Left colon (tissue), 2 donors: Measurements from ENCODE around the gene BCL2. TPM values are rescaled to one million over a fixed set of nuclear protein-coding genes. Genes with fewer than 3 reads are reported as not detected.

Experiments used
- ATAC-seq: fragments of 200-7000 bp; cut with Tn5 transposase; one replicate; pipeline ENCODE4 v1.9.1; 2020; ENCODE audit warnings: mild to moderate bottlenecking, moderate library complexity
- DNase-seq, 2 donors: peaks; one replicate each; pipeline ENCODE4 v3.0.0-alpha.2; 2020
- intact Hi-C, 2 donors: fragments of 100-400 bp; cut with DNase I in 1 of 2; cut with micrococcal nuclease in 1 of 2; formaldehyde crosslinking; loops; one replicate each; pipeline versions ENCODE4 v1.11.2 to v1.14.0; 2022; cut with DNase I, micrococcal nuclease
- total RNA-seq, 2 donors: library from RNA; stranded (reverse); fragmentation: NEBNext Ultra II Directional; extraction: Animal tissue kit (Norgen Biotek cat#: 25700); gene quantifications; one replicate each; pipeline ENCODE4 v1.2.1, GENCODE V29; 2021
- donor health status: DM: no; HTN: no; CAD: no.
- donor health status: DM: yes; HTN: yes; CAD: no.

BCL2 gene
- total RNA-seq, 2 donors from 2014 or later, result 16.6 to 19.3 TPM

- intact Hi-C loops, result no loop called here
- DNase-seq (no peak), ATAC-seq (no peak)
Measured at GRCh38 chr18:63298400-63299365, 20.9 kb downstream of the BCL2 start.

DNA sequence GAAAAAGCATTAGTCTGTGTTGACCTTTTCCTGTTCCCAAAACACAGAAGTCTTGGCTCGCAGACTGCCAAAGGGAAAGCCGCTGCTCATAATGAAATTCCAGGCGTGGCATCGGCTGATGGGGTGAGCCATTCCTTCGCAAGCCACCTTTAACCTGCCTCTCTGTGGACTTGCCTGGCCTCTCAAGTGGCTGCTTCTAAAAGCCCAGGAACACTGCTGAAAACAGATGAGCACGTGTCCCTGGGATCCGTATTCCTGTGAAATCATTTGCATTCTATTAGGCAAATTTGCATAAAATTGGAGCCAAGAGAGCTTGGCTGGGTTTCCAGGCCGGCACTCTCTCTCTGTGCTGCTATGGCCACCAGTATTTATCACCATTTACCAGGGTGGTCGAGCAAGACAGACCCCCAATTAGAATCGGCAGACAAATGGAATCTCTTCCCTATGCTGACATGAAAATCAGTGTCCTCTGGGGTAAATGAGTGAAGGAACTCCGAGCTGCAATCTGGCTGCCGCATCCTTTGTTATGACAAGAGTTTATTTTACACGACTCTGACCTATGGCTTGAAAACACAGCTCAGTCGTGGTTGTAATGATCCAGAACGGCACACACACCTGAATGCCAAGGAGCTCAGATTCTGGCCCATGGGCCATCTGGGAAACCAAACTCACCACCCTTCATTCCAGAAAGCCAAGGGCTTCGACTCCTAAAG lies 21.7 kb downstream of the BCL2 start:
- DNase-seq (no peak), ATAC-seq (no peak)
- intact Hi-C loops, result no loop called here

- ATAC-seq (no peak), DNase-seq (no peak)
- intact Hi-C loops, result no loop called here
Measured at GRCh38 chr18:63293935-63294334, 25.6 kb downstream of the BCL2 start.

GRCh38 chr18:63292831-63293683 lies 26.5 kb downstream of the BCL2 start:
- intact Hi-C loops, result no loop called here
- ATAC-seq (no peak), DNase-seq (no peak)

DNA sequence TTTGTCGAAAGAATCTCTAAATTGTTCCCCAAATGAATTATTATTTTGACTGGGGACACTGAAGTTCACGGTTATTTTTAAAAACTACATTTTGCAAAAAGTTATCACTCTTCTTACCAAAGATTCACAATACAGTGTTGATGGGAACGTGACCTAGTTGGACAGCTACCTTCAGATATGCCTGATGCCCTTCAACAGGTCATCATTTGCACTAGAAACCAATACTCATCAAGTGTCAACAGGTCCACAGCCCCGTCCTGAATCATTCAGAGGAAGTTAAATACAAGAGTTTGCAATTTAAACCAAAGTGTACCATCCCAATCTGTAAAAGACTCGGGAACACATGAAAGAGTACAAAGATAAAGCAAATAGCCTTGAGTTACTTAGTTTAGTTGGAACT lies 28.3 kb downstream of the BCL2 start:
- no peak for ATAC-seq
- intact Hi-C loops, result no loop called here

DNA sequence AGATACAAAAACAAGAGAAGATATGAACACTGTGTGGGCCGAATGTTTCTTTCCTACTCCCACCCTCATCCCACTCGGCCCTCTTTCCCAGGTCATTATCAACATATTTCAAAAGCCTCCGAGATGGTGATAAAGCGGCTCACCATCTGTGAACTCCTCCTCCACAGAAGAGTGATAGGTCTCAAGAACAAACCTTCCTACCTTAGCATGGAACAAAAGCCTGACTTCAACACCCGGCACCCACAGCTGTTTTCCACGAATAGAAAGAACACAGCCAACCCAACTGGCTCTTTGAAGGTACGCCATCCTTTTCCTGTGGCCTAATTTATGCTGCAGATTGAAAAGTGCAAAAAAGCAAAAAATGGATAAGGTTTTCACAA lies 28.8 kb downstream of the BCL2 start:
- no peak for ATAC-seq
- intact Hi-C loops, result no loop called here

More for the DNA sequence above, 28.3 kb downstream of the BCL2 start:
- no peak for DNase-seq

DNA sequence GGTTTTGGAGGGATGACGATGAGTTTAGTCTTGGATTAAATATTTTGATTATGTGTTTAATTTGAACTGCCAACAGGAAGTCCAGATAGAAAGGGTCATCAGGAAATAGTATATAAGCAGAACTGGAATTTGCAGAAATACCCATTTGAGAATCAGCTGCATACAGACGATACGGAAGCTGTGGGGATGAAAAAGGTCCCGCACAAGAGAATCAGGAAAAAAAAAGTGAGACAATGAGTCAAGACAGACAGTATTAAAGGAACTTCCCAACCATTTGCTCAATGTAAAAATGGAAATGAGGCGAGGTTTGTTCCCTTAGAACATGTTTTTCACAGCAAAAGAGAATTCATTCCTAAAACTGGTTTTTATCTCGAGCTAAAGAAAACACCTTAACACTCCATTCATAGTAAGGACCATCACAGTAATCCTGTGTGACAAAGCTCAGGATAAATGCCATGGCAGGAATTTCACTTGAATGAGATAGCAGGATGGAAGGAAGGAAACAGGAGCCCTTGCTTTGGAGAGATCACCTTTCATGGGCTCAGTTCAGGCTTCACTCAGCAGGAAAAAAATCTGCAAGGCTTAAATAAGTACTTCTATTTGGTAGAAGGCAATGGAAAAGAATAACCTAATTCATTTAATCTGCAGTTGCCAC lies 29.3 kb downstream of the BCL2 start:
- intact Hi-C loops, result no loop called here
- no peak for ATAC-seq

More for the DNA sequence above, 28.8 kb downstream of the BCL2 start:
- DNase-seq, result no peak

GRCh38 chr18:63288311-63288710 lies 31.3 kb downstream of the BCL2 start:
- intact Hi-C loops, result no loop called here
- ATAC-seq (no peak), DNase-seq (no peak)

More for the DNA sequence above, 29.3 kb downstream of the BCL2 start:
- no peak for DNase-seq

GRCh38 chr18:63287691-63288220 lies 31.8 kb downstream of the BCL2 start:
- DNase-seq, result no peak
- intact Hi-C loops, result no loop called here
- ATAC-seq, result no peak

GRCh38 chr18:63286926-63287325 lies 32.6 kb downstream of the BCL2 start:
- intact Hi-C loops, result no loop called here
- ATAC-seq, result no peak
- DNase-seq, result no peak

DNA sequence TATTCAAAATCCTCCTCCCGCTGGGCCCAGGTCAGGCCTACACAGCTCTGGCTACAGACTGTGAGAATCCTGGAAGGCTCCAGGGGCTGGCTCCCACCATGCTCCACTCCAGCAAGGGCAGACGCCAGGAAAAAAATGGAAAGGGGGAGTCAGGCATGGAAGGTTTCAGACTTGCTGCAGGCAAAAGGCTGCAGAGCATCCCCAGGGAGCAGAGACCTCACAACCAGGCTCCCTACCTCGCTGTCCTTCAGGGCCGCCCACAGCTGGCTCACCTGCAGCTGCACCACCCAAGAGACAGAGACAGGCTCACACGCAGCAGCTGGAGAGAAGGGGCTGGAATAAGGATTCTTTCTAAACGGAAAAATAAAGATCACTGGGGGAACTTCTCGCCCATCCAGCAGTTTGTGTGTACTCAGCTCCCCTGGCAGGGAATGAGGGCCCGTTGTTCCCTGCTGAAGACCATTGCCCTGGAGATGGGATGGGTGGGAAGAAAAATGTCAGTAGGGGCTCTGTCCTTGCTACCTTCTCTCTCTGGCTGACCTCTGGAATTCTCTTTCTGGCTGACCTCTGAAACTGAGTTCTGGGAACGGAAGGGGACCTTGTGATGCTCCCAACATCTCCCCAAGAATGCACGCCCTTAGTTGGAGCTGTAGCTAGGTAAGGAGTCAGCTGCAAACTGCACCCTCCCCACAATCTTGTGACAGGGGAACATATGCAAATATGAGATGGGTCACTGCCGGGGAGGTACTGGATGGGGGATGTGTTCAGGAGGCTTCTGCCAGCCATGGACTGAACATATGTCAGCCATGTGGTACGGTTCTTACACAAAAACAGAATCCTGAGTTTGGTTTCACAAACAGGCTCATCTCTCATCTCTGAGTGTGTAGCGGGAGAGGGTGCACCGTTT lies 34.5 kb downstream of the BCL2 start:
- intact Hi-C loops, result no loop called here
- DNase-seq (peak in 1 of 2 donors; percentile 44), ATAC-seq (no peak)

DNA sequence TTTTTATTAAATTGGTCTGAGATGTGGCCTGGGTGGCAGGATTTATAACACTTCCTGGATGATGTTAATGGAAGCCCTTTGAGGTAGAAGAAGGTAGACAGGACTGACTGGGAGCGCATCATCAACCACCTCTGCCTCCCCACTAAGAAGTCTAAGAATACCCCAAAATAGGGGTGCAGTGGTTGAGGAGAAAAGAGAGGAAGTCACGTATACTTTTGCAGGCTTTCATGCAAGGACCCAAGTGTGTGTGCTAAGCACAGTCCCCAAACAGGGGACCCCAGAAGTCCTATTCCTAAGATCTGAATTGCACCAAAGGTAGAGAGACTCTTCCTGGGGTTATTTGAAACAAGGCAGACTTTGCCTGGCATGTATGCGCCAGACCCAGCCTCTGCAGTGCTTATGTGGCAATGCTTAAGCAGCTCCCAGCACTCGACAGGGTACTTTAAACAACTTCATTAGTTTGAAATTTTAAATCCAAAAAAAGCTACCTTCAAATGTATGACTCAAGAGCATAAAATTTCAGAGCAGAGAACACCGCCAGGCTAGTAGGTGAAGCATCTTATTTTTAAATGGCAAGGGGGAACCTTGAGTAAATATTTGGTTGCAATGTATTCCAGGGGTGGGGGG lies 35.3 kb downstream of the BCL2 start:
- DNase-seq, result no peak
- no peak for ATAC-seq
- intact Hi-C loops, result no loop called here

GRCh38 chr18:63283305-63284094 lies 36.1 kb downstream of the BCL2 start:
- ATAC-seq, result no peak
- intact Hi-C loops, result no loop called here
- DNase-seq, result no peak

DNA sequence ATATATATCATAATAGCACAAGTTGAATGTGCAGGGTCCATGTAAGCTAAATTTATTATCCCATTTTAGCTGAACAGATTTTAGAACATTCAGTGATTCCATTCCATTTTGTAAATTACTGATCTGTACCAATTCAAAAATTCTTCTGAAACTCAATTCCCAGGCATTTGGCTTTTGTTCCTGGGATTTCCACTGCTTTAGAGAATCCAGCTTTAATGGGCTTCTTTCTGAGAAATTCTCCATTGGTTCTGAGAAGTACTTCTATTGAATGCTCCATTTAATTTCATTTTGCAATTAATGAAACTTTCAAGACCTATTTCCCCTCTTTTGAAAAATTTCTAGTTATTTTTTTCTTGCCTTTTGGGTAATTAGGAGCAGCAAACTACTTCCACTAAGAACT lies 36.8 kb downstream of the BCL2 start:
- DNase-seq, result no peak
- intact Hi-C loops, result no loop called here
- no peak for ATAC-seq

DNA sequence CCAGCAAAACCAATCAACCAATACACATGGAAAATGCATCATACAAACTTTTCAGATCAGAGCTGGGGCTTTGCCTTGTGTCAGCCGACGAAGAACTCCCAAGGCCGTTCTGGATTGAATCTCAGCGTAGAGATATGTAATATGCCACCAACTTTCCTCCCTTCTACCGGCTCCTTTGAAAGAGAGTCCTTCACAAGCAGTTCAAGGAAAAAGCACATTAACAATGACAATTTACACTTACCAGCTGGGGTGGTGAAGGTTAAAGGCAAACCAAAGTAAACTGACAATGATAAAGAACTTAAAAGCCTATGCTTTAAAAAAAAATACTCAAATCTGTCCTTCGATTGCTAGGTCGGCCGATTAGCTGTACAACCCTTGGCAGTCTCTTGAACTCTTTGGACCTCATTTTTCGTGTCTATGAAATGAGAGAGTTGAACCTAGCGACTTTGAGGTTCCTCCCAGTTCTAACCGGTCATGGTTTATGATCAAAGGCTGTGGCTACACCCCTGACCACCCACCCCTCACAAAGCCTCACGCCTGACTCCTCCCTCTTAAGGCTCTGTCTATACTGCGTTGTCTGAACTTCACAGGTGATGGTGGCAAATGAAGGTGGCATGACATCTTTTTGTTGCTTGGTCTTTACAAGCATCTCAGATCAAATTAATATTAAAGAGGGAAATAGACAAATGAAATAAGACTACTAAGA lies 46.2 kb downstream of the BCL2 start:
- DNase-seq (no peak), ATAC-seq (peak; percentile 25)
- intact Hi-C loops, result no loop called here

- intact Hi-C loops, result no loop called here
- DNase-seq (no peak), ATAC-seq (no peak)
Measured at GRCh38 chr18:63272638-63273037, 46.9 kb downstream of the BCL2 start.
